ENCODE data around the gene ERBB4. TPM values are rescaled to one million over a fixed set of nuclear protein-coding genes. Genes with fewer than 3 reads are reported as not detected.

Gene ERBB4
- total RNA-seq, 1 donor from 2014 or later: 9.2 TPM

DNA sequence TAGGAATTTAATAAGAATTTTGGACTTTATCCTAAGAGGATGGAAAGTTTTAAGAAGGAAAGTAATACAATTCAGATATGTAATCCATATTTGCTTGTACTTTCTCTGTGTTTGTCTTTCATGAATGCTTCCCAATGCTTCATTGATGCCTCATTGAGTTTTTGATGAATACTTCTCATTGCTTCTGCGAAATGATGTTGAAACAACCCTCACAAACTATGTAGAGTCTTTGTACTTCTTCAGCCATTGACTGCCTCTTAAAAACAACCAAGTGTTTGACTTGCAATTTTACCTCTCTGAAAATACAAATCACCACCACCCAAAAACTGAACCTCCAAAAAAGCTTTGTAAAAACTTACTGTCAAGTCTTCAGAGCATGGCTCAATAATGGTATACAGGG lies 424.1 kb downstream of the ERBB4 start:
- TF ChIP-seq, protein P1, sequence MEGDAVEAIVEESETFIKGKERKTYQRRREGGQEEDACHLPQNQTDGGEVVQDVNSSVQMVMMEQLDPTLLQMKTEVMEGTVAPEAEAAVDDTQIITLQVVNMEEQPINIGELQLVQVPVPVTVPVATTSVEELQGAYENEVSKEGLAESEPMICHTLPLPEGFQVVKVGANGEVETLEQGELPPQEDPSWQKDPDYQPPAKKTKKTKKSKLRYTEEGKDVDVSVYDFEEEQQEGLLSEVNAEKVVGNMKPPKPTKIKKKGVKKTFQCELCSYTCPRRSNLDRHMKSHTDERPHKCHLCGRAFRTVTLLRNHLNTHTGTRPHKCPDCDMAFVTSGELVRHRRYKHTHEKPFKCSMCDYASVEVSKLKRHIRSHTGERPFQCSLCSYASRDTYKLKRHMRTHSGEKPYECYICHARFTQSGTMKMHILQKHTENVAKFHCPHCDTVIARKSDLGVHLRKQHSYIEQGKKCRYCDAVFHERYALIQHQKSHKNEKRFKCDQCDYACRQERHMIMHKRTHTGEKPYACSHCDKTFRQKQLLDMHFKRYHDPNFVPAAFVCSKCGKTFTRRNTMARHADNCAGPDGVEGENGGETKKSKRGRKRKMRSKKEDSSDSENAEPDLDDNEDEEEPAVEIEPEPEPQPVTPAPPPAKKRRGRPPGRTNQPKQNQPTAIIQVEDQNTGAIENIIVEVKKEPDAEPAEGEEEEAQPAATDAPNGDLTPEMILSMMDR (IDR thresholded peaks at IDR 0.05; ENCODE audit: unreplicated experiment): no peak
- peaks cover 7% of the 10 kb centered on the region for H3K4me1 Mint-ChIP-seq
- H3K36me3 Mint-ChIP-seq: no peaks in the 10 kb centered on the region
- DNase-seq (ENCODE audit: low spot score in 2 of 2, unreplicated experiment in 2 of 2): no peak
- H3K27me3 Mint-ChIP-seq (ENCODE audit: low read depth): no peaks in the 10 kb centered on the region
- H3K4me3 Mint-ChIP-seq: no peak overlapping the region
- peaks cover 4% of the 10 kb centered on the region for H3K9me3 Mint-ChIP-seq
- H3K27ac Mint-ChIP-seq: no peak overlapping the region

DNA sequence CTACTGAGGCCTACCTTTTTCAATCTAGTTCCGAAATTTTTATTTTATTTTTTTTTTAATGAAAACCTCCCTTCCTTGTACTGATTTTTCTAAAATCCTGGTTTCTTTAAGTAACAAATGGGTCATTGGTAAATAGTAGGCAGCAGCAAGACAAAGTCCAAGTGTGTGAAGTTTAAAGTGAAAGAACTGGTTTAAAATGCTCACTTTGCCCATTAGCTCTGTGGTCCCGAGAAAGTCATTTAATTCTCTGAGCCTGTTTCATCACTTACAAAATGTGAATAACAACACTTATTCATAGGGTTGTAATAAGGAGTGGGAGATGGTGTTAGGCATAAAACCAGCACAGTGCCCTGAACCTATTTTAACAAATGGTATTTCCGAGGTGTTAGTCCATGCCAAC lies 426.2 kb downstream of the ERBB4 start:
- no peaks in the 10 kb centered on the region for H3K27me3 Mint-ChIP-seq (ENCODE audit: low read depth)
- H3K36me3 Mint-ChIP-seq: no peaks in the 10 kb centered on the region
- H3K9me3 Mint-ChIP-seq: peaks cover 13% of the 10 kb centered on the region
- no peak overlapping the region for H3K4me3 Mint-ChIP-seq
- TF ChIP-seq, protein P1 (IDR thresholded peaks at IDR 0.05; ENCODE audit: unreplicated experiment): no peak
- DNase-seq (ENCODE audit: low spot score in 2 of 2, unreplicated experiment in 2 of 2): no peak
- H3K4me1 Mint-ChIP-seq: peaks cover 7% of the 10 kb centered on the region
- H3K27ac Mint-ChIP-seq: no peak overlapping the region

DNA sequence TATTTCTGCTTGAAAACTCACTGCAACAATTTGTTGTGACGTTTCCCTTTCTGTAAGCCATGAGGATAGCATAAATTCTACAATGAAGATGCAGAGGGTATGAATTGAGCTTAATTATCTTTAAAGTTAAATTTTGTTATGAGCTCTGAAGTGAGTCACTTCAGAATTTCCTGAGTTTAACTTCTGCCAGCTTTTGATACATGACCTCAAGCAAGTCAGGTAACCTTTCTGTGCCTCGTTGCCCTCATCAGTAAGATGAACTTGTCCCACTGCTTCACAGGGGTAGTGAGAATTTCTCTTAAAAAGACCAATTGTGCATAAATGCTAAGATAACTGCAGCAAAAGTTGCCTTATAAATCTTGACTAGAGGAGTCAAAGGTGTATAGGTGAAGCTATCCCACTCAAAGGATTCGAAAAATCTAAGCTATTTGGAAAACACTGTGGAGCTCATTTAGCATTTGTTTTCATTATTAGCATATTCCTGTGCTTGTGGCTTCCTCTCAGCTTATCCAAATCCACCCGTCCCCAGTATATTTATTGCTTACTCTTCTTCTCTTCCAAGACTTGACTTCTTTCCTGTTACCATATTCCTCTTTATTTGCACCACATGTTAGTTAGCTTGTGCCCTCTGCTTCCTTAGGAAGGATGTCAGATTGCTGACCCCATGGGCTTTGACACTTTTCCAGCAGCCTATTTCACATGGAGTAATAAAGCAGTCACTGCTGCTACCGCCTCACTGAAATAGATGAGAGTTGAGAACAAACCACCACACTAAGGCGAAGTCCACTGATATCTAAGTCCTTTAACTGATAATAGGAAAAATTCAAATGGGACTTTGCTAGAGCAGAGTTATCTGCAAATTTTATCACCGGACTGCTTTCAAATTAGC lies 428.6 kb downstream of the ERBB4 start:
- no peaks in the 10 kb centered on the region for H3K27me3 Mint-ChIP-seq (ENCODE audit: low read depth)
- H3K36me3 Mint-ChIP-seq: peaks cover 6% of the 10 kb centered on the region
- H3K27ac Mint-ChIP-seq: no peak overlapping the region
- H3K9me3 Mint-ChIP-seq: peaks cover 23% of the 10 kb centered on the region
- peaks cover 7% of the 10 kb centered on the region for H3K4me1 Mint-ChIP-seq
- no peak for DNase-seq (ENCODE audit: low spot score in 2 of 2, unreplicated experiment in 2 of 2)
- TF ChIP-seq, protein P1 (IDR thresholded peaks at IDR 0.05; ENCODE audit: unreplicated experiment): no peak
- H3K4me3 Mint-ChIP-seq: no peak overlapping the region

DNA sequence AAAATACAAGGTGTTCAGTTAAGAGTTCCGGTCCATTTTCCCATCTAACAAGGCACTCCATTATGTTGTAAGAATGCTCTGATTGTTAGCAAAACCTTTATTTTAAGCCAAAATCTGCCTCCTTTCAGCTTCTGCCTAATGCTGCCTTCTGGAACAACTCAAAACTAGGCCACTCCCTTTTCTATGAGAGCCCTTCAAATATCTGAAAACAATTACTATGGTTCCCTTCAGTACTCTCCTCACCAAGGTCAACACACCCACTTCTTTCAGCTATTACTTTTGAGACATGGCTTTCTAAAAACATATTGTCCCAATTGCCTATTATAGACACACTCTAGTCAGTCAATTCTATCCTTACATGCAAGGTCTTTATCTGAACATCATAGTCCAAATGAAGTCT lies 429.4 kb downstream of the ERBB4 start:
- TF ChIP-seq, protein P1 (IDR thresholded peaks at IDR 0.05; ENCODE audit: unreplicated experiment): no peak
- H3K4me1 Mint-ChIP-seq: peaks cover 7% of the 10 kb centered on the region
- DNase-seq (ENCODE audit: low spot score in 2 of 2, unreplicated experiment in 2 of 2): no peak
- no peak overlapping the region for H3K27ac Mint-ChIP-seq
- peaks cover 23% of the 10 kb centered on the region for H3K9me3 Mint-ChIP-seq
- peaks cover 6% of the 10 kb centered on the region for H3K36me3 Mint-ChIP-seq
- H3K4me3 Mint-ChIP-seq: no peak overlapping the region
- no peaks in the 10 kb centered on the region for H3K27me3 Mint-ChIP-seq (ENCODE audit: low read depth)

DNA sequence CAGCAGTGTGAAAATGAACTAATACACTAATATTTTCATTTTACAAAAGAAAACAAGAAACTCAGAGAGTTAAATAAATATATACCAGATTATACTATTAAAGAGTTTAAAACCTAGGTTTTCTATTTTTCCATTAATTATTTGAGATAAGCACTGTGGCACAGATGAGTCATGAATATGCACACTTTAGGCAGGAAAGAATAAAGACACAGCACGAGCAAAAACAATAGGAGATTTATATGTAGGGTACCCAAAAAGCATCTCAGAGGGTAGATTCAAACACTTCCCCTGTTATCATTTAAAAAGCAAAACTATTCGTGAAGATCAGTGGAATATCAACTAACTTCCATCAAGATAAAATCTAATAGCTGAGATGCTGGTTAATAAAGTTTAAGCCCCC lies 430.6 kb downstream of the ERBB4 start:
- TF ChIP-seq, protein P1 (IDR thresholded peaks at IDR 0.05; ENCODE audit: unreplicated experiment): no peak
- H3K4me3 Mint-ChIP-seq: no peak overlapping the region
- H3K27ac Mint-ChIP-seq: no peak overlapping the region
- no peaks in the 10 kb centered on the region for H3K27me3 Mint-ChIP-seq (ENCODE audit: low read depth)
- H3K9me3 Mint-ChIP-seq: peaks cover 22% of the 10 kb centered on the region
- DNase-seq (ENCODE audit: low spot score in 2 of 2, unreplicated experiment in 2 of 2): no peak
- H3K4me1 Mint-ChIP-seq: peaks cover 7% of the 10 kb centered on the region
- peaks cover 6% of the 10 kb centered on the region for H3K36me3 Mint-ChIP-seq
